Esophagus squamous epithelium (tissue), 5 donors: ENCODE results near the gene MMUT. TPM values are rescaled to one million over a fixed set of nuclear protein-coding genes. Genes with fewer than 3 reads are reported as not detected.
"Not testable (repeated sequence)": the region's sequence is repeated elsewhere in the genome, so short reads cannot be mapped to it uniquely, and the experiment has no call there.

Source experiments
- DNase-seq: peaks from one replicate; lab custom pipeline; 2025; lab: John Stamatoyannopoulos, UW
- H3K27ac ChIP-seq, 4 donors: fragments of 200-600 bp; sonication (generic); one replicate each; pipeline ENCODE4 v1.5.1; 2016 to 2019; ENCODE audit warnings: mild to moderate bottlenecking in 1 of 4
- H3K27me3 ChIP-seq, 4 donors: fragments of 200-600 bp; sonication (generic); 1 replicate in 3 of 4; 2 replicates in 1 of 4; pipeline versions ENCODE4 v1.5.1 to v1.6.0; 2017 to 2021; ENCODE audit warnings: antibody characterized with exemption in 1 of 4
- H3K36me3 ChIP-seq, 3 donors: fragments of 200-600 bp; sonication (generic); one replicate each; pipeline ENCODE4 v1.5.1; 2016 to 2019
- H3K4me1 ChIP-seq, 3 donors: fragments of 200-600 bp; sonication (generic); one replicate each; pipeline ENCODE4 v1.5.1; 2017 to 2019
- H3K4me3 ChIP-seq, 4 donors: fragments of 200-600 bp; sonication (generic); 1 replicate in 3 of 4; 2 replicates in 1 of 4; pipeline ENCODE4 v1.5.1; 2016 to 2019; ENCODE audit warnings: mild to moderate bottlenecking in 2 of 4, moderate library complexity in 1 of 4
- H3K9me3 ChIP-seq, 3 donors: fragments of 200-600 bp; sonication (generic); one replicate each; pipeline ENCODE4 v1.5.1; 2016 to 2019
- POLR2A ChIP-seq, 4 donors: fragments of 450-650 bp; IDR thresholded peaks; one replicate each; pipeline ENCODE4 v1.6.1; 2017; ENCODE audit warnings: antibody characterized with exemption in 4 of 4, mild to moderate bottlenecking in 4 of 4, moderate library complexity in 3 of 4
- WGBS, 2 donors: methylation state at CpG; one replicate each; pipeline ENCODE4 v1.1.5; 2018; 5-methylcytosine and 5-hydroxymethylcytosine counted together
- intact Hi-C: fragments of 100-400 bp; cut with DNase I; formaldehyde crosslinking; loops from one replicate; pipeline ENCODE4 v1.15.0; 2022
- total RNA-seq, 4 donors: library from RNA; depleted of rRNA; stranded (reverse); fragments of >200 nt; gene quantifications; one replicate each; pipeline ENCODE4 v1.1.0, GENCODE V29; 2016
- TF ChIP-seq, protein P1 (sequence below), 6 experiments: fragments of 450-650 bp in 4 of 6; fragments of 200-600 bp in 2 of 6; sonication (generic) in 2 of 6; IDR thresholded peaks; one replicate each; pipeline ENCODE4 v1.5.1; 2016 to 2019; ENCODE audit warnings: antibody characterized with exemption in 6 of 6, mild to moderate bottlenecking in 4 of 6, moderate library complexity in 4 of 6
- donor health status: DM: yes; HTN: yes; CAD: no.

MMUT gene
- total RNA-seq, 4 donors from 2014 or later: 8.5 to 16.8 (median 15.2) TPM

DNA sequence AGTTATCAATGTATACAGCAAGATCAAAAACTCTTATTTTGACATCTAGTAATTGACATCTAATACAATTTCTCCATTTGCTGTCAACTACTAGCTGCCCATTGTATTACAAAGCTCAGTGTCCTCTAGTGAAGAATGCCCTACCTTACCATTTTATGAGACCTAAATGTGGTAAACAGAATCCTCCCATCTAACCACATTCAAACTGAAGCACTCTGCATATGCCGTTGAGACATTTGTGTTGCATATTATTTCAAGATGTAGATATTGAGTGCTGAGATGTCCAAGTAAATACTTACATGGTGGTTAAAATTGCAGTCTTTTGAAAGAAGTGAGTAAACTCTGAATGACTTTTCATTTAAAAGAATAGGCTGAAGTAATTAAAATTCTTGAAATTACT, 36.1 kb upstream of the MMUT start:
- no peak for TF ChIP-seq POLR2A (IDR thresholded peaks at IDR 0.05)
- TF ChIP-seq, protein P1, sequence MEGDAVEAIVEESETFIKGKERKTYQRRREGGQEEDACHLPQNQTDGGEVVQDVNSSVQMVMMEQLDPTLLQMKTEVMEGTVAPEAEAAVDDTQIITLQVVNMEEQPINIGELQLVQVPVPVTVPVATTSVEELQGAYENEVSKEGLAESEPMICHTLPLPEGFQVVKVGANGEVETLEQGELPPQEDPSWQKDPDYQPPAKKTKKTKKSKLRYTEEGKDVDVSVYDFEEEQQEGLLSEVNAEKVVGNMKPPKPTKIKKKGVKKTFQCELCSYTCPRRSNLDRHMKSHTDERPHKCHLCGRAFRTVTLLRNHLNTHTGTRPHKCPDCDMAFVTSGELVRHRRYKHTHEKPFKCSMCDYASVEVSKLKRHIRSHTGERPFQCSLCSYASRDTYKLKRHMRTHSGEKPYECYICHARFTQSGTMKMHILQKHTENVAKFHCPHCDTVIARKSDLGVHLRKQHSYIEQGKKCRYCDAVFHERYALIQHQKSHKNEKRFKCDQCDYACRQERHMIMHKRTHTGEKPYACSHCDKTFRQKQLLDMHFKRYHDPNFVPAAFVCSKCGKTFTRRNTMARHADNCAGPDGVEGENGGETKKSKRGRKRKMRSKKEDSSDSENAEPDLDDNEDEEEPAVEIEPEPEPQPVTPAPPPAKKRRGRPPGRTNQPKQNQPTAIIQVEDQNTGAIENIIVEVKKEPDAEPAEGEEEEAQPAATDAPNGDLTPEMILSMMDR (IDR thresholded peaks at IDR 0.05): no peak
- DNase-seq: no peak
- intact Hi-C loops: no loop called here
- Histone ChIP-seq H3K36me3 (peaks cover 0 to 2% (median 0%) of the 10 kb centered on the region in 3 donors), H3K27me3 (no peaks in the 10 kb centered on the region), H3K4me3 (no peak overlapping the region), H3K4me1 (no peaks in the 10 kb centered on the region), H3K27ac (no peak overlapping the region), H3K9me3 (no peaks in the 10 kb centered on the region)
- WGBS, 2 donors: 58 to 61% methylated on average over 1 of the region's 1 CpG

DNA sequence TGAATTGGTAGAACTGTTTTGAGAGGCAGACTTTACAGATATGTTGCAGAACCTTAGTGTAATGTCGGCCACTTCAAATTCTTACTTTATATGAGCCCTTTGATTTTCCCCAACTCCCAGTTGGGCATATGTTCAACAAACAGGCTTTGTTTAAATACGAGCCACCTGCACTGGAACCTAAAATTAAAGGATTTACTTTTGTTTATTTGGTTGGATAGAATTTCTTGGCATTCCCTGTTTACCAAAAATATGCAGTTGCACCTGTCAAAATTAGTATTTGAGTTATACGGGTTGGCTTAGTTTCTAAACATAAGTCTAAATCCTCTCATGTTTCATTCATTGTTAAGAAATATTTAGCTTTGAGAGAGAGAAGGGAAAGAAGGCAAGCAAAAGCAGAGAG, 34.3 kb upstream of the MMUT start:
- H3K27ac ChIP-seq: no peak overlapping the region
- intact Hi-C loops: no loop called here
- no peak for DNase-seq
- peaks cover 0 to 19% (median 0%) of the 10 kb centered on the region in 3 donors for H3K36me3 ChIP-seq
- H3K9me3 ChIP-seq: no peaks in the 10 kb centered on the region
- H3K27me3 ChIP-seq: no peaks in the 10 kb centered on the region
- WGBS, 2 donors: 29 to 52% methylated on average over 3 of the region's 3 CpGs
- TF ChIP-seq, protein P1 (IDR thresholded peaks at IDR 0.05): no peak
- TF ChIP-seq POLR2A (IDR thresholded peaks at IDR 0.05): no peak
- H3K4me1 ChIP-seq: no peaks in the 10 kb centered on the region
- no peak overlapping the region for H3K4me3 ChIP-seq

DNA sequence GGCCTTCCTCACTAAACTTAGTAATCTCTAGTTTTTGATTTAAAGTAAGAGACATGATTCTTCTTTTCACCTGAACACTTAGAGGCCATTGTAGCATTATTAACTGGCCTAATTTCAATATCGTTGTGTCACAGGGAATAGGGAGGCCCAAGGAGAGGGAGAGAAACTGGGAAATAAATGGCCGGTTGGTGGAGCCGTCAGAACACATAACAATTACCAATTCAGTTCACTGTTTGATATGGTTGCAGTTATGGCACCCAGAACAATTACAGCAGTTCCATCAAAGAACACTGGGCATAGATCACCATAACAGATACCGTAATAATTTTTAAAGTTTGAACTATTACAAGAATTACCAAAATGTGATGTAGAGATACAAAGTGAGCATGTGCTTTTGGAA, 27.6 kb upstream of the MMUT start:
- TF ChIP-seq, protein P1 (IDR thresholded peaks at IDR 0.05): no peak
- no peak for TF ChIP-seq POLR2A (IDR thresholded peaks at IDR 0.05)
- no peaks in the 10 kb centered on the region for H3K9me3 ChIP-seq
- H3K27ac ChIP-seq: no peak overlapping the region
- no peak overlapping the region for H3K4me3 ChIP-seq
- H3K27me3 ChIP-seq: no peaks in the 10 kb centered on the region
- 89 to 98% methylated on average over 4 of the region's 4 CpGs for WGBS, 2 donors
- no peak for DNase-seq
- peaks cover 0 to 60% (median 0%) of the 10 kb centered on the region in 3 donors for H3K36me3 ChIP-seq
- intact Hi-C loops: no loop called here
- H3K4me1 ChIP-seq: no peaks in the 10 kb centered on the region

DNA sequence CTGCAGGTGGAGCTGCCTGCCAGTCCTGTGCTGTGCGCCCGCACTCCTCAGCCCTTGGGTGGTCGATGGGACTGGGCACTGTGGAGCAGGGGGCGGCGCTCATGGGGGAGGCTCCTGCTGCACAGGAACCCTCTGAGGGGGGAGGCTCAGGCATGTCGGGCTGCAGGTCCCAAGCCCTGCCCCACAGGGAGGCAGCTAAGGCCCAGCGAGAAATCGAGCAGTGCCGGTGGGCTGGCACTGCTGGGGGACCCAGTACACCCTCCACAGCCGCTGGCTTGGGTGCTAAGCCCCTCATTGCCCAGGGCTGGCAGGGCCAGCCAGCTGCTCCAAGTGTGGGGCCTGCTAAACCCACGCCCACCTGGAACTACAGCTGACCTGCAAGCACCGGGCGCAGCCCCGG, 20.3 kb upstream of the MMUT start:
- WGBS, 2 donors: 100% methylated on average over 1 of the region's 14 CpGs; no CpG with 5 or more reads in 1 of the 2 donors
- intact Hi-C loops: not testable (repeated sequence)

DNA sequence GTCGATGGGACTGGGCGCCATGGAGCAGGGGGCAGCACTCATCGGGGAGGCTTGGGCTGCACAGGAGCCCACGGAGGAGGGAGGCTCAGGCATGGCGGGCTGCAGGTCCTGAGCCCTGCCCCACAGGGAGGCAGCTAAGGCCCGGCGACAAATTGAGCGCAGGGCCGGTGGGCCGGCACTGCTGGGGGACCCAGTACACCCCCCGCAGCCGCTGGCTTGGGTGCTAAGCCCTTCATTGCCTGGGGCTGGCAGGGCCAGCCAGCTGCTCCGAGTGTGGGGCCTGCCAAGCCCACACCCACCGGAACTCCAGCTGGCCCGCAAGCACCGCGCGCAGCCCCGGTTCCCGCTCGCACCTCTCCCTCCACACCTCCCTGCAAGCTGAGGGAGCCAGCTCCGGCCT, 18.8 kb upstream of the MMUT start:
- DNase-seq, H3K27me3 ChIP-seq, H3K27ac ChIP-seq, H3K4me1 ChIP-seq, intact Hi-C loops, H3K4me3 ChIP-seq, H3K9me3 ChIP-seq: not testable (repeated sequence)
- H3K36me3 ChIP-seq: peaks cover 0 to 22% (median 0%) of the 10 kb centered on the region in 3 donors
- WGBS, 2 donors: no CpG with 5 or more reads among the region's 22 CpGs

More for the DNA sequence above, 20.3 kb upstream of the MMUT start:
- not testable (repeated sequence) for H3K4me1 ChIP-seq, H3K27me3 ChIP-seq, H3K4me3 ChIP-seq, H3K9me3 ChIP-seq, DNase-seq, H3K27ac ChIP-seq
- H3K36me3 ChIP-seq: peaks cover 0 to 23% (median 0%) of the 10 kb centered on the region in 3 donors

DNA sequence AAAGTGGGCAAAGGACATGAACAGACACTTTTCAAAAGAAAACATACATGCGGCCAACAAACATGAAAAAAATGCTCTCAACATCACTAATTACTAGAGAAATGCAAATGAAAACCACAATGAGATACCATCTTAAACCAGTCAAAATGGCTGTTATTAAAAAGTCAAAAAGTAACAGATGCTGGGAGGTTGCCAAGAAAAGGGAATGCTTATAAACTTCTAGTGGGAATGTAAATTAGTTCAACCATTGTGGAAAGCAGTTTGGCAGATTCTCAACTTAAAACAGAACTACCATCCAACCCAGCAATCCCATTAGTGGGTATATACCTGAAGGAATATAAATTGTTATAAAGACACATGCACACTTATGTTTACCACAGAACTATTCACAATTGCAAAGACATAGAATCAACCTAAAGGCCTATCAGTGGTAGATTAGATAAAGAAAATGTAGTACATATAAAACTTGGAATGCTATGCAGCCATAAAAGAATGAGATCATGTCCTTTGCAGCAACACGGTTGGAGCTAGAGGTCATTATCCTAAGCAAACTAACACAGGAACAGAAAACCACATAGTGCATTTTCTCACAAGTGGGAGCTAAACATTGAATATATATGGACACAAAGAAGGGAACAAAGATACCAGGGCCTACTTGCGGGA, 16.4 kb upstream of the MMUT start:
- intact Hi-C loops: no loop called here
- Histone ChIP-seq H3K27ac (no peak overlapping the region), H3K27me3 (no peaks in the 10 kb centered on the region), H3K4me3 (no peak overlapping the region), H3K36me3 (peaks cover 0 to 22% (median 0%) of the 10 kb centered on the region in 3 donors), H3K9me3 (no peaks in the 10 kb centered on the region), H3K4me1 (no peaks in the 10 kb centered on the region)
- TF ChIP-seq, protein P1 (IDR thresholded peaks at IDR 0.05): no peak
- no peak for TF ChIP-seq POLR2A (IDR thresholded peaks at IDR 0.05)
- WGBS, 2 donors: 86 to 95% methylated on average over 3 of the region's 3 CpGs
- DNase-seq: no peak

DNA sequence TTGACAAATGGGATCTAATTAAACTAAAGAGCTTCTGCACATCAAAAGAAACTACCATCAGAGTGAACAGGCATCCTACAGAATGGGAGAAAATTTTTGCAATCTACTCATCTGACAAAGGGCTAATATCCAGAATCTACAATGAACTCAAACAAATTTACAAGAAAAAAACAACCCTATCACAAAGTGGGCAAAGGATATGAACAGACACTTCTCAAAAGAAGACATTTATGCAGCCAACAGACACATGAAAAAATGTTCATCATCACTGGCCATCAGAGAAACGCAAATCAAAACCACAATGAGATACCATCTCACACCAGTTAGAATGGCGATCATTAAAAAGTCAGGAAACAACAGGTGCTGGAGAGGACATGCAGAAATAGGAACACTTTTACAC, 13.5 kb upstream of the MMUT start:
- intact Hi-C loops, DNase-seq, H3K27ac ChIP-seq, H3K9me3 ChIP-seq, H3K27me3 ChIP-seq, H3K4me1 ChIP-seq, H3K4me3 ChIP-seq: not testable (repeated sequence)
- H3K36me3 ChIP-seq: peaks cover 0 to 35% (median 0%) of the 10 kb centered on the region in 3 donors
- 90% methylated on average over 2 of the region's 2 CpGs for WGBS, 2 donors
